Cardiac muscle cell (in vitro differentiated cells and primary cell): Measurements from ENCODE around the gene RAP1GAP. TPM values are rescaled to one million over a fixed set of nuclear protein-coding genes. Genes with fewer than 3 reads are reported as not detected.

Experiments
- DNase-seq, 2 donors: peaks; one replicate each; pipeline versions ENCODE4 v3.0.0 to v3.0.0-alpha.2; 2010 to 2017; ENCODE audit warnings: low read depth in 1 of 2, low spot score in 1 of 2
- H3K27ac ChIP-seq: fragments of 200-600 bp; sonication (generic); 2 replicates; pipeline ENCODE4 v1.5.1; 2016
- H3K27me3 ChIP-seq: fragments of 200-600 bp; sonication (generic); 2 replicates; pipeline ENCODE4 v1.6.0; 2016; ENCODE audit warnings: control low read depth
- H3K36me3 ChIP-seq: fragments of 200-600 bp; sonication (generic); 2 replicates; pipeline ENCODE4 v1.5.1; 2016; ENCODE audit warnings: control low read depth
- H3K4me1 ChIP-seq: fragments of 200-600 bp; sonication (generic); 2 replicates; pipeline ENCODE4 v1.8.1; 2017; ENCODE audit warnings: low read depth, mild to moderate bottlenecking, mixed run types
- H3K4me3 ChIP-seq: fragments of 200-600 bp; sonication (generic); 2 replicates; pipeline ENCODE4 v1.5.1; 2016; ENCODE audit warnings: mild to moderate bottlenecking
- H3K9me3 ChIP-seq: fragments of 200-600 bp; sonication (generic); 2 replicates; pipeline ENCODE4 v1.5.1; 2017; ENCODE audit warnings: low read depth, mild to moderate bottlenecking, control low read depth
- polyA plus RNA-seq: library from polyadenylated mRNA; unstranded; fragments of >200 nt; fragmentation: Nextera tagmentation; extraction: Ambion mirVana; gene quantifications from 2 replicates; pipeline ENCODE4 v1.2.1, GENCODE V29; 2016
- total RNA-seq: library from RNA; depleted of rRNA; stranded (reverse); fragments of >200 nt; gene quantifications from 2 replicates; pipeline ENCODE4 v1.2.3, GENCODE V29; 2016
- TF ChIP-seq, protein P1 (sequence below): IDR thresholded peaks from 2 replicates; pipeline ENCODE4 v1.5.1; 2012; ENCODE audit warnings: low read depth, mild to moderate bottlenecking, low read length

The RAP1GAP gene
- total and polyA plus RNA-seq, 2 experiments from 2014 or later: 5.8 to 7.4 TPM

DNA sequence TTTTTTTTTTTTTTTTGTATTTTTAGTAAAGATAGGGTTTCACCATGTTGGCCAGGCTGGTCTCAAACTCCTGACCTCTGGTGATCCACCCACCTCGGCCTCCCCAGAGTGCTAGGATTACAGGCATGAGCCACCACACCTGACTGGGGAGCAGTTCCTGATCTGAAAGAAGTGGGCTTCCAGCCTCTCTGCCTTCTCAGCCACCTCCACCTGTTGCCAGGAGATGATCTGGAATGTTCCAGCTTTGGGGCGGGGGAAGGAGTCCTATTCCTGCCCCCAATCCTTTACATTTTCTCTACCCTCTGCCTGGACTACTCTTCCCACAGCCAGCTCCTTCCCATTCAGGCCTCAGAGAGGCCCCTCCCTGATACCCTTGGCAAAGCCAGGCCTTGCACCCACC is 28.1 kb downstream of the RAP1GAP start:
- Histone ChIP-seq H3K27ac (no peak overlapping the region), H3K27me3 (no peaks in the 10 kb centered on the region), H3K9me3 (no peaks in the 10 kb centered on the region), H3K4me1 (no peaks in the 10 kb centered on the region), H3K36me3 (no peaks in the 10 kb centered on the region), H3K4me3 (no peak overlapping the region)
- TF ChIP-seq, protein P1, sequence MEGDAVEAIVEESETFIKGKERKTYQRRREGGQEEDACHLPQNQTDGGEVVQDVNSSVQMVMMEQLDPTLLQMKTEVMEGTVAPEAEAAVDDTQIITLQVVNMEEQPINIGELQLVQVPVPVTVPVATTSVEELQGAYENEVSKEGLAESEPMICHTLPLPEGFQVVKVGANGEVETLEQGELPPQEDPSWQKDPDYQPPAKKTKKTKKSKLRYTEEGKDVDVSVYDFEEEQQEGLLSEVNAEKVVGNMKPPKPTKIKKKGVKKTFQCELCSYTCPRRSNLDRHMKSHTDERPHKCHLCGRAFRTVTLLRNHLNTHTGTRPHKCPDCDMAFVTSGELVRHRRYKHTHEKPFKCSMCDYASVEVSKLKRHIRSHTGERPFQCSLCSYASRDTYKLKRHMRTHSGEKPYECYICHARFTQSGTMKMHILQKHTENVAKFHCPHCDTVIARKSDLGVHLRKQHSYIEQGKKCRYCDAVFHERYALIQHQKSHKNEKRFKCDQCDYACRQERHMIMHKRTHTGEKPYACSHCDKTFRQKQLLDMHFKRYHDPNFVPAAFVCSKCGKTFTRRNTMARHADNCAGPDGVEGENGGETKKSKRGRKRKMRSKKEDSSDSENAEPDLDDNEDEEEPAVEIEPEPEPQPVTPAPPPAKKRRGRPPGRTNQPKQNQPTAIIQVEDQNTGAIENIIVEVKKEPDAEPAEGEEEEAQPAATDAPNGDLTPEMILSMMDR: no peak
- DNase-seq: no peak

DNA sequence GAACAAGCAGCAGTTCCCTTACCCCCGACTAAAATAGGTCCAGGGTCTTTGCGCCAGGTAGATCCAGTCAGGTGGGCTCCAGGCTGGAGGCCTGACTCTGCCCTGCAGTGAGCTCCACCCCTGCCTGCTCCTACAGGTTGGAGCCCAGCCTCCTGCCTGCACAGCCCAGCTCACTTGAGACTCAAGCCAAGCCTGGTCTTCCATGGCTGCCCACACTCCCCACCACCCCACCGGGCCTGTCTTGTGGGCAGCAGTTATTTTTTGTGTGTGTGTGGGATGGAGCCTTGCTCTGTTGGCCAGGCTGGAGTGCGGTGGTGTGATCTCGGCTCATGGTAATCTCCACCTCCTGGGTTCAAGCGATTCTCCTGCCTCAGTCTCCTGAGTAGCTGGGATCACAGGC is 28.5 kb downstream of the RAP1GAP start:
- TF ChIP-seq, protein P1: no peak
- Histone ChIP-seq H3K36me3 (no peaks in the 10 kb centered on the region), H3K9me3 (no peaks in the 10 kb centered on the region), H3K4me1 (no peaks in the 10 kb centered on the region), H3K4me3 (no peak overlapping the region), H3K27me3 (no peaks in the 10 kb centered on the region), H3K27ac (no peak overlapping the region)
- no peak for DNase-seq

DNA sequence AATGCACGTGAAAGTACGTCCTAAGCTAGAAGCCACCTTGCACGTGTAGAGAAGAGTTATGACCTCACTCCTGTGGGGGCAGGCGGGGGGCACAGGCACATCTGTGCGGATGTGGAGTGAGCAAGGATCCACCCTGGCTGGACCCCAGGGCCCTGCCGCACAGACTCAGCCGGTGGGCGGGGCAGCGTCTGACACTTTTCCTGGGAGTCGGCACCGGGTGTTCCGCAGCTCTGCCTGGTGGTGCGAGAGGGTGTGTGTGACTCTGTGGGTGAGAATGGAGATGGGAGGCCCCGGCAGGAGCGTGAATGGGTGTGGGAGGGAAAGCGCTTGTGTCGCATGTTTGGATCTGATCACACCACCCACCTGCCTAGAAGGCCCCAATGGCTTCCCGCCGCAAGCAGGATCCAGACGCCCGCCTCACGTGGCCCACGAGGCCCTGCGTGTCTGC is 29.5 kb downstream of the RAP1GAP start:
- Histone ChIP-seq H3K27ac (no peak overlapping the region), H3K9me3 (no peaks in the 10 kb centered on the region), H3K36me3 (no peaks in the 10 kb centered on the region), H3K4me3 (no peak overlapping the region), H3K4me1 (no peaks in the 10 kb centered on the region), H3K27me3 (no peaks in the 10 kb centered on the region)
- no peak for DNase-seq
- TF ChIP-seq, protein P1: no peak

DNA sequence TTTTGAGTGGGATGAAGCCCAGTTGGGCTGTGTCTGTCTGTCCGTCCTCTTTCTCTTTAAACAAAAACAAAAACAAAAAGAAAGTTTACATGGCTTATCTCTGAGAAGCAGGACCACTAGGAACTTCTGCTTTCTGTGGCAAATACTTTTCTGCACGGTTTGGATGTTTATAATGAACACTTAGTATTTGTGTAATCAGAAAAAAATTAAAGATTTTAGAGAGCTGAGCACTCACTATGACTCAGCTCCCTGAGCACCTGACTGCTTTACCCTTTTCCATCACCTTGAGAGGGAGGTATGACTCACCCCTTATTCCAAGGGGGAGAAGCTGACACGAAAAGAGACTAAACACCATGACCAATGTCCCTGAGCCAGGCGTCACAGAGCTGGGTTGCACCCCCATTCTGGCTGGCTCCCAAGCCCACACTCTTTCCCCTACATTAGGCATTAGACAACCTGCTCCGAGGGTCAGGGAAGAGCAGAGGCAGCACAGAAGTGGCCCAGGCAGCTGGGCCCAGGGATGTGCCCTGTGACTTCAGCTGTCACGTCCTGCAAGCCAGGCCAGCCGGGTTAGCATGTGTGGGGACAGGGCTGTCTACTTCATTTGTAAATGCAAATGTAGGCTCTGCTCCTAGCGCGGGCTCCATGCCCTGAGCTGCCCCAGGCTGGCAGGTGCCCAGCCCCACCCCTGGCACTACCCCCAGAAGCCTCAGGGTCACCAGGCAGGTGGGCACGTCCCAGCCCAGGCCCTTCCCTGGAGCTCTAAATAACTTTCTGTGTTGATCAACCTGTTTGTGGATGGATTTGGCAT is 30.4 kb downstream of the RAP1GAP start:
- TF ChIP-seq, protein P1: no peak
- no peaks in the 10 kb centered on the region for H3K4me1 ChIP-seq
- DNase-seq: no peak
- no peak overlapping the region for H3K4me3 ChIP-seq
- H3K36me3 ChIP-seq: no peaks in the 10 kb centered on the region
- no peak overlapping the region for H3K27ac ChIP-seq
- no peaks in the 10 kb centered on the region for H3K9me3 ChIP-seq
- H3K27me3 ChIP-seq: no peaks in the 10 kb centered on the region

DNA sequence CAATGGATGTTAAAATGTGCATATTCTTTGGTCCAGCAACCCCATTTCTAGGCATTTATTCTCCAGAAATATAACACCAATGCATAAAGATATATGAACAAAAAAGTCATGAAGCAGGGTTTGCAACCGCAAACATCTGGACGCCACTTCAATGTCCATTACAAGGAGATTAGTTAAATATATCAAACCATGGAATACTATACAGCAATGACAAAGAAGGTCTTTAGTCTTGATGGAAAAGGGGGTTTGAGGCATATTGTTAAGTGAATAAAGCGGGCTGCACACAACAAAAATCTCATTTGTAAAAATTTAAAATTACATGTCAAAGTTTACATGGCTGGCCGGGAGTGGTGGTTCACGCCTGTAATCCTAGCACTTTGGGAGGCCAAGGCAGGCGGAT is 31.6 kb downstream of the RAP1GAP start:
- DNase-seq: no peak
- Histone ChIP-seq H3K4me3 (no peak overlapping the region), H3K4me1 (no peaks in the 10 kb centered on the region), H3K27me3 (no peaks in the 10 kb centered on the region), H3K9me3 (no peaks in the 10 kb centered on the region), H3K27ac (no peak overlapping the region), H3K36me3 (no peaks in the 10 kb centered on the region)
- TF ChIP-seq, protein P1: no peak
